SK-MEL-5 (cell line): ENCODE measurements around the gene FBXO7. TPM values are rescaled to one million over a fixed set of nuclear protein-coding genes. Genes with fewer than 3 reads are reported as not detected.

ENCODE experiments used
- DNase-seq: peaks from one replicate; pipeline ENCODE4 v3.0.0-alpha.2; 2016; ENCODE audit warnings: low read depth, low spot score
- in situ Hi-C: cut with HindIII; loops from 2 replicates; pipeline ENCODE4 v1.10.0; 2016; ENCODE audit warnings: low sequenced_read_pairs, high pct_unique_total_duplicates, low pct_unique_long_range_greater_than_20kb
- total RNA-seq: library from RNA; depleted of rRNA; stranded (reverse); fragments of >200 nt; shearing (Covaris generic); gene quantifications from 2 replicates; pipeline ENCODE4 v1.2.3, GENCODE V29; 2014

The FBXO7 gene
- total RNA-seq, 1 experiment from 2014 or later: 400 TPM

DNA sequence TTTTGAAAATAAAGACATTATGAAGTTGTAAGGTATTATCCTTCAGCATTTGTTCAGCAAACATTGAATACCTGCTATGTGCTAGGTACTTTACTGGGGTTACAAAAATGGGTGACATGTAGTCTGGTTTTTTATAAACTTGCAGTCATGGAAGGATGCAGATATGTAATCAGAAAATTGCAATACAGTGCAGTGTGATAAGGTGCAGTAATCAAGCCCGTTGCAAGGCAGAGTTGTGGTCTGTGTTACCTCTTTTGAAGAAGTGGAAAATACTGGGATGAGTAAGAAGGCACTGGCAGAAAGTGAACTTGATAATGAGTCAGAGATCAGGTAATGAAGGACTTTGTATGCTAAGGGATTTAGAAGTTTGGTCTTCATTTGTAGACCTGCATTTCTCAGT, 8.1 kb downstream of the FBXO7 start:
- DNase-seq: no peak
- in situ Hi-C loops: no loop called here

DNA sequence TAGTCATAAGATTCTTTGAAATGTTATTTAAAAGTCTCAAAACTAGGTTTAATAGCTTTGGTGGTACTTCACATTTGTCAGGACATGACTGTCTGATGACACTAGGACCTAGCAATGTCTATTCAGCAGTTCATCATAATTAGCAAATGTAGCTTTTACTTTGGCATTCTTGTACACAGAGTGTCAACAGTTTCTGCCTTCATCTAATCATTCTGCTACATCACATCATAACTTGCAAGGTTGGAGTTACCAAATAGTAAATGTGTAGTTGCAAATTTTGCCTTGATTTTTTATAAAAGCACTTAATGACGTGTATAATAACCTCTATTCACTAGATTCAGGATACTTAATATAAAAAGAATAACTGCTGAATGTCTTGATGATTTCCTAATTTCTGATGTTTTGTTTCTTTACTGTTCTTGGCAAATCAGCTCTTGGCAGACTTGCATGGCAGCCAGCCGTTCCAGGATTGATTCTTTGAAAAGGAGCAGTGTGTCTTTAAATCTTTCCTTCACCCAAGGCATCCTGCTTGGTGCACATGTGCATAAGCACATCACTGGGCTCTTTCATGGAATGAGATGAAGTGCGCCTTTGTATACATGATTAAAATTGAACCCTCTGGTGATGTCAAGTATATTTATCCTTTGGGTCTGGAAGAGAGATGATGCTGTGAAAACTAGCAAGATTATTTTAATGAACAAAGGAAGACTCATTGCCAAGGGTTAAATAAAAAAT, 12.2 kb downstream of the FBXO7 start:
- in situ Hi-C loops: no loop called here

DNA sequence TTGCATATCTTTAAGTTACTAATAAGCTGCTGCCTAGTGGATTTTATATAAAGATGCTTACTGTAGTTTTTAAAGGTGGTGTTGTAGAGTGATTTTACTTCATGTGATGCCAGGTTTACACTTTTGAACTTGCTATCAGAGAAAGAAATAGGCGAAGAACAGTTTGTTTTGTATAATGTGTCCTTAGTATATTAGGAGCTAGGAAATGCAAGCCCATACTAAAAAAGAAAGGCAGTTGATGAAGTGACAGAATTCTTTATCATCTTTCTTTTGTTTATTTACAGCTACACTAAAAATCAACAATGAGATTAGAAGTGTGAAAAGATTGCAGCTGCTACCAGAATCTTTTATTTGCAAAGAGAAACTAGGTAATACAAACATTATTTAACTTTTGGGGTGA, 12.8 kb downstream of the FBXO7 start:
- no peak for DNase-seq
- in situ Hi-C loops: no loop called here

More for the DNA sequence above, 12.2 kb downstream of the FBXO7 start:
- DNase-seq: peak; percentile 99

DNA sequence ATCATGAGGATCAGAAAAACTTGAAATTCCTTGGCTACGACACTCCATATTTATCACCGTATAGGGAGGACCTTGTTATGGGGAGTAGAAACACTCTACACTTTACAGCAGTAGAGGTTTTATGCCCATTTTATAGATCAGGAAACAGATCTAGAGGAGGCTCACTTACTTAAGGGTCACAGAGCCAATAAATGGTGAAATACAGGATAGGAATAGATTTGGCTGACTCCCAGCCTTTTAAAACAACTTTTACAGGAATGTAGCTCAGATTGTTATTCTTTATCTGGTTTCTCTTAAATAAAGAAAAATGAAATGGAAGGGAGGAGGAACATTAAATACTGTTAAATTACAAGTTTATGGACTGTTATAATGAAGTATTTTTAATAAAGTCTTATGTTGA, 14.8 kb downstream of the FBXO7 start:
- in situ Hi-C loops: no loop called here
- DNase-seq: no peak

DNA sequence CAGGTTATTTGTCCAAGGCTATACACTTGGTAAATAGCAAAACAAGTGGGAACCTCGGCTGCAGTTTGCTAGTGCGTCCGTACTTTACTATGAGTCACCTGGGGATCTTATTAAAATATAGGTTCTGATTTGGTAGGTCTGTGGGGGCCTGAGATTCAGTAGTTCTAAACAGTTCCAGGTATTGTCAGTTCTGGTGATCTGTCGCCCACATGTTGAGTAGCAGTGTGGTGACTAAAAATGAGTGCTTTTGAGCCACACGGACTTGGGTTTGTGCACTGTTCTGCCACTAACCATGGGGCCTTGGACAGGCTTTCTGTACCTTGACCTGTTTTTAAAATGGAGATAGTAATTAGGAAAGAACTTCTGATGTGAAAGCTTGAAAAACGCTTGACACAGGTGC, 15.7 kb downstream of the FBXO7 start:
- in situ Hi-C loops: no loop called here
- DNase-seq: no peak

DNA sequence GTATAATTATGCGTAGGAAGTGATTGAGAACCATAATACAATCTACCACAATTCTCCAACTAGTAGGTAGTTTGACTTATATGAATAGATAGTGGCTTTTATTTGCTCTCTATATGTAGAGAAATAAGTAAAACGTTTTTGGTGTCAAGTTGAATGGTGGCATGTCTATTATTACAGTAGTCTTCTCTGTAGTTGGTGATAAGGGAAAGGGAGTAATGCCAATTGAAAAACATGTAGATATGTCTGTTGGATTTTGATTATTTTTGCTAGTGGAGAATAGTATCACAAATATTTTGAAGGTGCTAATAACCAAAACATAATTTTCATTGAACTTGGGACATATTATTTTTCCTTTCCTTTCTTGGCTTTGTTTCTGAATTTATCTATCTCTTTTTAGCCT, 17.5 kb downstream of the FBXO7 start:
- in situ Hi-C loops: no loop called here
- DNase-seq: no peak

DNA sequence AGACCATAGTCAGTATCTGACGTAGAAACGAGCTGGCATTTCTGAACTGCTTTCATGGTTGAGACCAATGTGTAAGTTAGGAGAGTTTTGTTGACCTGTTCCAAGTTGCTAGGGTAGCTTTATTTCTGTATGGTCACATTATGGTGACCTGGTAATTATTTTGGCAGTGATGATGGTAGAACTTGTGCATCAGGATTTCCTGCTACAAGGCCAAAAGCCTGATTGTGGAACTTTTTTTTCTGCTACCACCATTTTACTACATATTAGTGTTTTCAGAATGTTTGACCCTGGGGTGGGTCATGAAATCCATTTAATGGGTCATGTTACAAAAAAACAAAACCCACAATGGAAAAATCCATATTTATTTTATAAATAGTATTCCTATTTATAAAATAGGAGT, 18.9 kb downstream of the FBXO7 start:
- no peak for DNase-seq
- in situ Hi-C loops: no loop called here

DNA sequence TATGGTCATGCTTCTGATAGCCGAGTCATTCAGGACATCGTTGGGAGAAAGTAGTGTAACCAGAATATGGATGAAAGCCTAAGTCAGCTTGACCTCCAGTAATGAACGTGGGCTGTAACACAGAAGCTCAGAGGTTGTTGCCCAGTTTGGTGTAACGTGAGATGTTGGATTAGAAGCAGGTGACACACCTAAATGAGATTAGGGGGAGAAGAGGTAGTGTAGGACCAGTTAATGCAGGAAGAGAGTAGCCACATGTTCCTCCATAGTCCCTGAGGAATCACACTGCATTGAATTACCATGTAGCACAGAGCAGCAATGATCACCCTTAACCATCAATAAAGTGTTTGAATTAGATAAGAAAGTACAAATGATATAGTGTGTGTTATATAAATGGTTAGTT, 20.4 kb downstream of the FBXO7 start:
- in situ Hi-C loops: no loop called here
- DNase-seq: no peak

DNA sequence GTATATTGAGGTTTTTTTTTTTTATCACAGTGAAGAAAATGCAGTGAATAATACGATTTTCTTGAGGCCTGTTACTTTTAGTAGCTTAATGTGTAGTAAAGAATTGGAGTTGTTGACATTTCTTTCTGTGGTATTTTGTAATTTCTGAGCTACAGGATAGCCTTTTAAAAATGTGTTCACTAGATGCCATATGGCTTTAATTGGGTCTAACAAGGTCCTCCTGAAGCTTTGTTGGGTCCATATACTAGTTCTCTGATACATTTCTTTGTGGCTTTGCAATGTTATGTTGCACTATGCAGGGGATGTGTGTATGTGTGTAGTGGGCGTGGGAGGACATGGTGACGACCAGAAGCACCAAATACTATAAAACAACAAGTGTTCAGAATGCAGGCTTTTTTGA, 25.1 kb downstream of the FBXO7 start:
- in situ Hi-C loops: no loop called here
- DNase-seq: no peak

DNA sequence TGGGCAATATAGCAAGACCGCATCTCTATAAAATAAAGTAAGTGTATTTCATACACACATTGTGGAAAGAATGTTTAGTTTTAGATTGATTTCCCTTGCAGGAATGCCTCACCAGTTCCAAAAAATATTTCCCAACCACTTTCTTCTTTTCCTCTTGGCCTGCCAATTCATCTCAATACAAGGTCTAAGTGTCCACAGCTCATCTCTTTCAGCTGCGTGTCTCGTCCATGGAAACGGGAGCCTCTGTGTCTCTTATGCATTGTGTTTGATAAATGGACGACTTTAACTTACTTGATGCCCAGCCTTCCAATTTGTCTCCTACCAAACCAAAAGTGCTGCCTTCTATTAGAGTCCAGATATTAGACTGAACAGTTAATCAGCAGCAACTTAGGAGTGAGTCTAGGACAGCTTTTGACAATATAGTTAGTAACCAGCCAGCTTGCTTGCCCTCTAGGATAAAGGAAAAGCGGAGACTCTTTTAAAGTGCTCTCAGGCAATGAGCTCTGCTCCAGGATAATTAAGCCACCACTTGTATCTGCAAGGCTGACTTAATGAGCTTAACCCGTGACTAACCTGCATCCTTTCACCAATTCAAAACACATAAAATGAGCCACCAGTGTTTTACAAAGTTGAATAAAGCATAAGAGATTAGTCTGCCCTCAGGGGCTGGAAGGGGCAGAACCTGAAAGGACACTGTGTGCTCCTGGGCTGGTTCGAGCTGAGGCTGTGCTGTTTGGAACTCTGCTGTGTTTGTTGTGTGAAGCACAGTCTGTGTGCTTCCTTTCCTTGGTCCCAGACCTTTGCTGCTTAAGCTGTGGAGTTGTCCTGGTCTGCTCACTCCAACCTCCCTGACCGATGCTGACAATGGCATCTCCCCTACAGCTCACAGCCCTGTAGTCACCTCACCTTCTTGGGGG, 27.5 kb downstream of the FBXO7 start:
- peak; percentile 84 for DNase-seq
- in situ Hi-C loops: no loop called here

DNA sequence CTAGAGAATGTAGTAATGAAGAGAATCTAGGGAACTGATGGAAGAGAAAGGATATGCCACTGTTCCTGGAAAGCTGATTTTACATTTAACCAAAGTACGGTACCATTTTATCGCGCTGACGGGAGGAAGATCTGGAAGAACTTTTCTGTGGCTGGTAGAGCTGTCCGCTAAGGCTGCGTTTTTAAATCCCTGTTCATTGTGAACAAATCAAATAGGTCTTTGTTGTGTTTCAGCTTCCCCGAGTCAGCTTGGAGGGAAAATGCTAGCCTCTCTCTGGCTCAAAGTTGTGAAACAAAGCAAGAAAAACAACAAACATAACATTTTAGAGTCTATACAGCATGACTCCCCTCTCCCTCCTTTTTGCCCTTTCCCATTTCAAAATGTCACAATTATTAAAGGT, 34.4 kb downstream of the FBXO7 start:
- no peak for DNase-seq
- in situ Hi-C loops: no loop called here

DNA sequence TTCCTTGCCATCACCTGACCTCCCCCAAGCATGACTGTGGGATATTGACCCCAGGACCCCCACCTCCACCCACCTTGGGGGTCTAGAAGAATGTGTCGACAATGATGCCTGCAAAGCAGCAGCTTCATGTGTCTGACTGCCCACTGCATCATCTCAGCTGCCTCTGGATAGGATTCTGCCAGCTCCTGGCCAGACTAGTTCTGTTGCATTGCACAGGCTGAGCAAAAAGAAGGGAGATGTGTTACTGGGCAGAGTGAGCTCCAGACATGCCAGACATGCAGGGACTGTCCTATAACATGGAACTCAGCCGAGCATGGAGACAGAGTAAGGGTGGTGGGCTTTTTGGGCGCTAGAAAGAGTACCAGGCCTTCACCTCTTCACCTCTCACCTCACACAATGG, 36.7 kb downstream of the FBXO7 start:
- DNase-seq: no peak
- in situ Hi-C loops: no loop called here

DNA sequence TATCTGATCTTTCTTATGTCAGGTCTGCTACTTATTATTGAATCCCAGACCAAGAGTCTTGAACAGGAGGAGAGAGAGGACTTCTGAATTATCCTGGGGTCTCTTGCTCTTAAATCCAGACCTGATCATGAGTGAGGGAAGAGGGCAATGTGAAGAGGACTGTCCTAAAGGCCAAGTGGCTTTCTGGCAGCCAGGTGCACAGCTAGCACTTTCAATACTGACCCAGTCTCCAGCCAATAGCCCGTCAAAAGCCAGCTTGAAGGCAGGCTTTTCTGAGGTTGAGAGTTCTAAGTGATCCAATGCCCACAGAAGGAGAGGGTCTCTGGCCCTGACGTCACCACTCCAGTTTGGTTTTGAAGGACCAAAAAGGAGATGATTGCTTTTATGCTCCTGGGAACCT, 37.2 kb downstream of the FBXO7 start:
- no peak for DNase-seq
- in situ Hi-C loops: no loop called here

DNA sequence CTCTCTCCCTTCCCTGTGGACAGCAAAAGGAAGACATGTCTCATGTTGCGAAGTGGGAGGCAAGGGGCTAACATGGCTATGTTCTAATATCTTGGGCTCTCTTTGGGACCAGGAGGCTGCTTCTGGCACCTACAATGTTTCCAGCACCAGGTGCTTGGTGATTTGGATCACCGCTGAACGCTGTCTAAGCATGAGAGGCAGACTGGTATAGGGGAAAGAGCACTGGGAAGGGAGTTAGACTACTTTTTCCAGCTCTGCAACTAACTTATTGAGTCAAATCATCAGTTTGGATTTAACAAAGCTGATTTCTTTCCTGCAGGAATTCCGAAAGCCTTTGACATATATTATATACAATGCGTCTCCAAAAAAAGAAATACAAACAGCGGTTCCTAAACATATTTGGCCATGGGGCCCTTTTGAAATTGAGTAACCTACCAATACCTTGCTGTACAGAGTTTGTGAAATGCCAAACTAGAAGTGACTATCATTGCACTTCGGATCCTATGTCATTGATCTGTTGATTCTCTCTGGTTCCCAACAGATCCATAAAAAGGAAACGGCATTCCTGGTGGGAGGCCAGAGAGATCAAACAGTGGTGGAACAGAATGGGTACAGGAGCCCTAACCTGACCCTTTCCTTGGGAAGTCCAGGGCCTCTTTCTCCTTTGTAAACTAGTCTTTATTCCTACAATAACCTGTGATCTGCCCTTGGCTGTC, 37.8 kb downstream of the FBXO7 start:
- in situ Hi-C loops: no loop called here

DNA sequence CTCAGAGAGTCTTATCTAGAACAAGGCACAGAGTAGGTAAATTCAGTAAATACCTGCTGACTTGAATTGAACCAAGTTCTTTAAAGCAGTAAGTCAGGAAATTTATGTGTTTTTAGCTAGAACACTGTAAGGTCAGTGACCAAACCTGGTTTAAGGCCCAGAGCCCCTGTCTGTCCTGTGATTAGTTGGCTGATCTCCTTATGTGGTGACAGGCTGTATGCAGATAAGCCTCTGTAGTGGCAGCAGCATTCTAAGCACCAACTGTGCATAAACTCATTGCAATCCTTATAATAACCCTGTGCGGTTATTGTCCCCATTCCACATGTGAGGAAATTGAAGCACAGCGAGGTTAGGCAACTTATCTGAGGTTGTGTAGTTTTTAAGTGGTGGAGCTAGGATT, 40.5 kb downstream of the FBXO7 start:
- in situ Hi-C loops: no loop called here
- DNase-seq: no peak

More for the DNA sequence above, 37.8 kb downstream of the FBXO7 start:
- no peak for DNase-seq

DNA sequence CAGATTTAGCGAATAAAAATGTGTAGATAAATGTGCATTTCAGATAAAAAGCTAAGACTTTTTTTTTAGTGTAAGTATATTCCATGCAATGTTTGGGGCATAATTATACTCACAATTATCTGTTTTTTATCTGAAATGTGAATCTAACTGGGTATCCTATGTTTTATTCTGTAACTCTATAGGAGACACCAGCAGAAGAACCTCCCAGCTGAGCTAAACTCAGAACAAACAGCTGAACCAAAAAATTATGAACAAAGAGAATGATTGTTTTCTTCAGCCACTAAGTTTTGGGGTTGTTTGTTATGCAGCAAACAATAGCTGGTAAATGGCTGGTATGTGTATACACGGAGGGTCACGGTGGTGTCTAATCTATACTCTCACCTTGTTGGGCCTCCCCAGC, 42.9 kb downstream of the FBXO7 start:
- in situ Hi-C loops: no loop called here
- no peak for DNase-seq

DNA sequence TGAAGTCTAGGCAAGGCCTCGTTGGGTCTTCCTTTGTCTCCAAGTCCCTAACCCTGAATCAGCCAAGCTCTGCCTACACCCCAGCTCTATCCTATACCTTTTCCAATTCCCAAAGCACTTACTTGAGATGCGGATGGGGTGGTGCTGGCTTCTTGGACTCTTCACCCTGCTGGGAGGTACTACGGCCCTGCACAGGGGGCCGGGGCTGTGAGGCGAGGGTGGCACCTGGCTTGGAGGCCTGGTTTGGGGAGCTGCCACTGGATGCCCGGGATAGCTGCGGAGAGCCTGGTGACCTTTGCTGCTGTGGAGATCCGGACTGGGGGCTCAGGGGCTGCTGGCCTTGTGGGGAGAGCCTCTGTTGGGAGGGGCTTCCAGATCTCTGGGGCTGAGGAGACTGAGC, 43.3 kb downstream of the FBXO7 start:
- no peak for DNase-seq
- in situ Hi-C loops: no loop called here

DNA sequence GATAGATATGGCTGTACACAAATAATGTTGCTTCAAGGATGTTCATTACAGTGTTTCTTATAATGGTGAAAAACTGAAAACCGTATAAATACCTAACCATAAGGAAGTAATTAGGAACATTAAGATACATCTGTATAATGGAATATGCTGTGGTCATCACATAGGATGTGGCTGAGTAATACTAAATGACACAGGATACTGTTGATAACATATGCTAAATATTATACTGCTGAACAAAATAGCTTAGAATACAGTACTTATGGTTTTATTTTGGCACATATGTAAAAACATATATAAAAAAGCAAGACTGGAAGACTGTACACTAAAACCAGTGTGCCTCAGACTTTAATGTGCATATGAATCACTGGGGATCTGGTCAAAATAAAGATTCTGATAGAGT, 43.8 kb downstream of the FBXO7 start:
- in situ Hi-C loops: no loop called here

More for the DNA sequence above, 43.8 kb downstream of the FBXO7 start:
- DNase-seq: no peak
